ENCODE data around the gene NKX2-3.

Gene NKX2-3

DNA sequence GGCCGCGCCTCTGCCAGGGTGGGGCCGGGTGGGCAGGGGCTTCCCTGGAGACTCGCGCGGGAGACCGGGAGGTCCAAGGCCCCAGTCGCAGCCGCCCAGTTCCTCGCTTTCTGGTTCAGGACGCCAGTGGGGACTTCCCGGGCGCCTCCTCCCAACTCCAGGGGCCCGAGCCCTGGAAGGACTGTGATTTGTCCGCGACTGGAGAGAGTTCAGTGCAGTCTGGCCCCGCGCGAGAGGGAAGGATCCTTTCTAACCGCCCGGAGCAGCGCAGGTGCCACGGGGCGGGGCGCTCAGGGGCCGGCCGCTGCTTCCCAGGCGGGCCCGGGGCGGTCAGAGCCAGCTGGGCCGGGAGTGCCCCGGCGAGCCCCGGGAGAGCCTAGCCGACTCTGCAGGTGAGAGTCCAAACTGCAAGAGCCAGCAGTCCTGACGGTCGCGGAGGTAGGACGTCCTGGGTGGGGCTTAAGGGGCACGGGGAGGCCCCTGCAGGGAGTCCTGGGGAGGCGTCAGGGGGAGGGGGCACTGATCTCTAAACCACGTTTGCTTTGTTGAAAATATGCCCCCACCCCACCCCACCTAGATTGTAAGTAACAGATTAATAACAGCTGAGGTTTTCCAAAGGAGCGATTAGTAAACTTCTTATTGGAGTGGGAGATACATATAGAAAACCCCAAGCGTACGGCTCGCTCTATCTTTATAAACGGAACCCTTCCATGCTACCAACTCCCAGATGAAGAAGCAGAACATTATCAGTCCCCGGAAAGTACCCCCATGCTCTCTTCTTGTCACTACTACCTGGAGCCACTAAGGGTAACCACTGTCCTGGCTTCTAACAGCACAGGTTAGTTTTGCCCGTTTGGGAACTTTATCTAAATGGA is 8.2 kb downstream of the NKX2-3 start (continued):
- TF ChIP-seq ZNF335 (tag by site-specific recombination; conservative IDR thresholded peaks at IDR 0.05) (peak; percentile 66), ZIC2 (tag by site-specific recombination; IDR thresholded peaks at IDR 0.05) (peak; percentile 87)

DNA sequence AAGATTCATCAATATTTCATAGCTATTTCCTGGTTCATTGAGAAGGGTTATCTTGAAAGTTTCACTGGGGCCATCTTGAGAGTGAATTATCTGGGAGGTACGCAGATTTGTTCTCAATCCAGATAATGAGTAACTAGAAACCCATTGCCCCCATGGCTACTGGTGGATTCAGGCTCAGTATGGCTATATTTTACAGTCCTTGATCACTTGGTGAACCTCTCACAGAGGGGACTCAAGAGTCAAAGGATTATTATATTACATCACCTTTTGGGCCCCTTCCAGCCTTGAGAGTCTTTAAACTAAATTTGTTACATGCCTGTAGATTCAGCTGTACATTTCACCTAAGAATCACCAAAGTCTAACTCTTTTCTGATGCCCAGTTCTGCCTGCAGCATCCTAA is 11.6 kb downstream of the NKX2-3 start:
- H3K27ac ChIP-seq (ENCODE audit: extremely low read depth, low read depth, low read length): no peak overlapping the region
- ChIA-PET POLR2A (no interaction called here), CTCF (interaction anchor here (4.1 to 6.0 kb wide), 2 partner anchors 16 to 109 kb away, joined by 21 to 62 read pairs; no protein-coding TSS in a partner anchor)
- H3K36me3 ChIP-seq (ENCODE audit: control insufficient read depth in 2 of 2, insufficient read depth in 1 of 2, low read length in 2 of 2): no peaks in the 10 kb centered on the region
- H3K9me3 ChIP-seq (ENCODE audit: control insufficient read depth, insufficient read depth, low read depth, low read length): no peaks in the 10 kb centered on the region
- H3K4me1 ChIP-seq (ENCODE audit: control insufficient read depth, insufficient read depth, low read length): peaks cover 4% of the 10 kb centered on the region; the same call in 1 of the 2 replicates
- no peak overlapping the region for H3K4me3 ChIP-seq (ENCODE audit: low read depth, low read length)
- peak; percentile 60; the same call in 1 of the 2 replicates for TF ChIP-seq OSR2 (tag by site-specific recombination; IDR thresholded peaks at IDR 0.05)
- TF ChIP-seq OVOL3 (tag by site-specific recombination; IDR thresholded peaks at IDR 0.05): no peak
- no peak for TF ChIP-seq GLIS2 (tag by site-specific recombination; IDR thresholded peaks at IDR 0.05)
- no peak for TF ChIP-seq ZFP41 (tag by site-specific recombination; IDR thresholded peaks at IDR 0.05; ENCODE audit: borderline replicate concordance)
- TF ChIP-seq SP3 (tag by site-specific recombination; IDR thresholded peaks at IDR 0.05): no peak
- TF ChIP-seq, protein P1, sequence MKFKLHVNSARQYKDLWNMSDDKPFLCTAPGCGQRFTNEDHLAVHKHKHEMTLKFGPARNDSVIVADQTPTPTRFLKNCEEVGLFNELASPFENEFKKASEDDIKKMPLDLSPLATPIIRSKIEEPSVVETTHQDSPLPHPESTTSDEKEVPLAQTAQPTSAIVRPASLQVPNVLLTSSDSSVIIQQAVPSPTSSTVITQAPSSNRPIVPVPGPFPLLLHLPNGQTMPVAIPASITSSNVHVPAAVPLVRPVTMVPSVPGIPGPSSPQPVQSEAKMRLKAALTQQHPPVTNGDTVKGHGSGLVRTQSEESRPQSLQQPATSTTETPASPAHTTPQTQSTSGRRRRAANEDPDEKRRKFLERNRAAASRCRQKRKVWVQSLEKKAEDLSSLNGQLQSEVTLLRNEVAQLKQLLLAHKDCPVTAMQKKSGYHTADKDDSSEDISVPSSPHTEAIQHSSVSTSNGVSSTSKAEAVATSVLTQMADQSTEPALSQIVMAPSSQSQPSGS (tag by site-specific recombination; IDR thresholded peaks at IDR 0.05; ENCODE audit: low read depth): peak; percentile 48; the same call in 1 of the 2 replicates
- no peak for TF ChIP-seq ZNF133 (tag by site-specific recombination; IDR thresholded peaks at IDR 0.05)
- TF ChIP-seq ZNF558 (tag by site-specific recombination; IDR thresholded peaks at IDR 0.05): no peak
- no peak for TF ChIP-seq BCL11A (tag by site-specific recombination; IDR thresholded peaks at IDR 0.05; ENCODE audit: low read depth)
- TF ChIP-seq ZNF341 (tag by site-specific recombination; IDR thresholded peaks at IDR 0.05; ENCODE audit: low read depth): no peak
- no peak for TF ChIP-seq EGR2 (tag by site-specific recombination; IDR thresholded peaks at IDR 0.05; ENCODE audit: low read depth)
- no peak for TF ChIP-seq BCL11B (tag by site-specific recombination; IDR thresholded peaks at IDR 0.05; ENCODE audit: low read depth)
- TF ChIP-seq ZNF416 (tag by site-specific recombination; IDR thresholded peaks at IDR 0.05): no peak
- peak; percentile 60 for TF ChIP-seq FEZF1 (tag by site-specific recombination; IDR thresholded peaks at IDR 0.05)
- TF ChIP-seq, protein P2, sequence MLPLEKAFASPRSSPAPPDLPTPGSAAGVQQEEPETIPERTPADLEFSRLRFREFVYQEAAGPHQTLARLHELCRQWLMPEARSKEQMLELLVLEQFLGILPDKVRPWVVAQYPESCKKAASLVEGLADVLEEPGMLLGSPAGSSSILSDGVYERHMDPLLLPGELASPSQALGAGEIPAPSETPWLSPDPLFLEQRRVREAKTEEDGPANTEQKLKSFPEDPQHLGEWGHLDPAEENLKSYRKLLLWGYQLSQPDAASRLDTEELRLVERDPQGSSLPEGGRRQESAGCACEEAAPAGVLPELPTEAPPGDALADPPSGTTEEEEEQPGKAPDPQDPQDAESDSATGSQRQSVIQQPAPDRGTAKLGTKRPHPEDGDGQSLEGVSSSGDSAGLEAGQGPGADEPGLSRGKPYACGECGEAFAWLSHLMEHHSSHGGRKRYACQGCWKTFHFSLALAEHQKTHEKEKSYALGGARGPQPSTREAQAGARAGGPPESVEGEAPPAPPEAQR (tag by site-specific recombination; IDR thresholded peaks at IDR 0.05): no peak
- no peak for TF ChIP-seq ZNF214 (tag by site-specific recombination; IDR thresholded peaks at IDR 0.05; ENCODE audit: borderline replicate concordance)
- TF ChIP-seq ZNF423 (tag by site-specific recombination; IDR thresholded peaks at IDR 0.05): no peak
- TF ChIP-seq MZF1 (tag by site-specific recombination; IDR thresholded peaks at IDR 0.05; ENCODE audit: borderline replicate concordance): peak; percentile 76
- TF ChIP-seq, protein P3, sequence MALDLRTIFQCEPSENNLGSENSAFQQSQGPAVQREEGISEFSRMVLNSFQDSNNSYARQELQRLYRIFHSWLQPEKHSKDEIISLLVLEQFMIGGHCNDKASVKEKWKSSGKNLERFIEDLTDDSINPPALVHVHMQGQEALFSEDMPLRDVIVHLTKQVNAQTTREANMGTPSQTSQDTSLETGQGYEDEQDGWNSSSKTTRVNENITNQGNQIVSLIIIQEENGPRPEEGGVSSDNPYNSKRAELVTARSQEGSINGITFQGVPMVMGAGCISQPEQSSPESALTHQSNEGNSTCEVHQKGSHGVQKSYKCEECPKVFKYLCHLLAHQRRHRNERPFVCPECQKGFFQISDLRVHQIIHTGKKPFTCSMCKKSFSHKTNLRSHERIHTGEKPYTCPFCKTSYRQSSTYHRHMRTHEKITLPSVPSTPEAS (tag by site-specific recombination; IDR thresholded peaks at IDR 0.05): no peak
- no peak for TF ChIP-seq ZNF239 (tag by site-specific recombination; IDR thresholded peaks at IDR 0.05)
- TF ChIP-seq MEIS1 (CRISPR knock-in tag; IDR thresholded peaks at IDR 0.05; ENCODE audit: borderline replicate concordance): no peak
- TF ChIP-seq ZNF426 (tag by site-specific recombination; IDR thresholded peaks at IDR 0.05): no peak
- TF ChIP-seq YY1 (tag by site-specific recombination; IDR thresholded peaks at IDR 0.05): no peak
- no peak for TF ChIP-seq ZNF132 (tag by site-specific recombination; IDR thresholded peaks at IDR 0.05; ENCODE audit: borderline replicate concordance)
- no peak for TF ChIP-seq KLF16 (tag by site-specific recombination; IDR thresholded peaks at IDR 0.05)
- 0 out of 2 replicates have a peak, but pooled peaks have one; percentile 17 for TF ChIP-seq ZBTB21 (tag by site-specific recombination; IDR thresholded peaks at IDR 0.05)
- TF ChIP-seq ZFP37 (tag by site-specific recombination; IDR thresholded peaks at IDR 0.05): no peak
- no peak for TF ChIP-seq ZNF121 (tag by site-specific recombination; IDR thresholded peaks at IDR 0.05)
- peak; percentile 43; the same call in 1 of the 2 replicates for TF ChIP-seq SCRT2 (tag by site-specific recombination; IDR thresholded peaks at IDR 0.05)
- 0 out of 2 replicates have a peak, but pooled peaks have one; percentile 41 for TF ChIP-seq ZNF184 (tag by site-specific recombination; IDR thresholded peaks at IDR 0.05)
- TF ChIP-seq, protein P4, sequence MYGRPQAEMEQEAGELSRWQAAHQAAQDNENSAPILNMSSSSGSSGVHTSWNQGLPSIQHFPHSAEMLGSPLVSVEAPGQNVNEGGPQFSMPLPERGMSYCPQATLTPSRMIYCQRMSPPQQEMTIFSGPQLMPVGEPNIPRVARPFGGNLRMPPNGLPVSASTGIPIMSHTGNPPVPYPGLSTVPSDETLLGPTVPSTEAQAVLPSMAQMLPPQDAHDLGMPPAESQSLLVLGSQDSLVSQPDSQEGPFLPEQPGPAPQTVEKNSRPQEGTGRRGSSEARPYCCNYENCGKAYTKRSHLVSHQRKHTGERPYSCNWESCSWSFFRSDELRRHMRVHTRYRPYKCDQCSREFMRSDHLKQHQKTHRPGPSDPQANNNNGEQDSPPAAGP (tag by site-specific recombination; IDR thresholded peaks at IDR 0.05): no peak
